GM12864 (cell line): ENCODE measurements around the gene PIGW.

Source experiments
- DNase-seq: peaks from one replicate; pipeline ENCODE4 v3.0.0-alpha.2; 2011; ENCODE audit warnings: low read depth
- H3K4me3 ChIP-seq: 2 replicates; pipeline ENCODE4 v1.5.1; 2011; ENCODE audit warnings: mild to moderate bottlenecking, low read depth, low read length, control low read depth
- TF ChIP-seq, protein P1 (sequence below): IDR thresholded peaks from 2 replicates; pipeline ENCODE4 v1.5.1; 2011; ENCODE audit warnings: low read depth, mild to moderate bottlenecking, moderate library complexity, low read length, control low read depth, inconsistent platforms; ENCODE audit errors: missing control alignments

The PIGW gene

DNA sequence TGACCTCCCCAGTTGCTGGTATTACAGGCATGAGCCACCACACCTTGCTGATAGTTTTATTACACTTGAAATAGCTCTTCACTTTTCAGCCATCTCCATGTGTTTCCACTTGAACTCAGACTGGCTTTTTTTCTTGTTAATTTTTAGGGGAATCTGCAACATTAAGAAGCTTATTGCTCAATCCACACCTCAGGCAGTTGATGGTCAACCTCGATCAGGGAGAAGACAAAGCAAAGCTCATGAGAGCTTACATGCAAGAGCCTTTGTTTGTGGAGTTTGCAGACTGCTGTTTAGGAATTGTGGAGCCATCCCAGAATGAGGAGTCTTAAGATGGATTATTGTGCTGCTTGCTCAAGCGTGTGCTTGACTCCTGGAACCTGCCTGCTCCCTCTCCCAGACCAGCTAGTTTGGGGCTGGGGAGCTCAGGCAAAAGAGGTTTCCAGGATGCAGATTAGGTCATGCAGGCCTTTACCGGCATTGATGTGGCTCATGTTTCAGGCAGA, 39.7 kb upstream of the PIGW start:
- H3K4me3 ChIP-seq: no peak overlapping the region
- TF ChIP-seq, protein P1, sequence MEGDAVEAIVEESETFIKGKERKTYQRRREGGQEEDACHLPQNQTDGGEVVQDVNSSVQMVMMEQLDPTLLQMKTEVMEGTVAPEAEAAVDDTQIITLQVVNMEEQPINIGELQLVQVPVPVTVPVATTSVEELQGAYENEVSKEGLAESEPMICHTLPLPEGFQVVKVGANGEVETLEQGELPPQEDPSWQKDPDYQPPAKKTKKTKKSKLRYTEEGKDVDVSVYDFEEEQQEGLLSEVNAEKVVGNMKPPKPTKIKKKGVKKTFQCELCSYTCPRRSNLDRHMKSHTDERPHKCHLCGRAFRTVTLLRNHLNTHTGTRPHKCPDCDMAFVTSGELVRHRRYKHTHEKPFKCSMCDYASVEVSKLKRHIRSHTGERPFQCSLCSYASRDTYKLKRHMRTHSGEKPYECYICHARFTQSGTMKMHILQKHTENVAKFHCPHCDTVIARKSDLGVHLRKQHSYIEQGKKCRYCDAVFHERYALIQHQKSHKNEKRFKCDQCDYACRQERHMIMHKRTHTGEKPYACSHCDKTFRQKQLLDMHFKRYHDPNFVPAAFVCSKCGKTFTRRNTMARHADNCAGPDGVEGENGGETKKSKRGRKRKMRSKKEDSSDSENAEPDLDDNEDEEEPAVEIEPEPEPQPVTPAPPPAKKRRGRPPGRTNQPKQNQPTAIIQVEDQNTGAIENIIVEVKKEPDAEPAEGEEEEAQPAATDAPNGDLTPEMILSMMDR: no peak
- no peak for DNase-seq

DNA sequence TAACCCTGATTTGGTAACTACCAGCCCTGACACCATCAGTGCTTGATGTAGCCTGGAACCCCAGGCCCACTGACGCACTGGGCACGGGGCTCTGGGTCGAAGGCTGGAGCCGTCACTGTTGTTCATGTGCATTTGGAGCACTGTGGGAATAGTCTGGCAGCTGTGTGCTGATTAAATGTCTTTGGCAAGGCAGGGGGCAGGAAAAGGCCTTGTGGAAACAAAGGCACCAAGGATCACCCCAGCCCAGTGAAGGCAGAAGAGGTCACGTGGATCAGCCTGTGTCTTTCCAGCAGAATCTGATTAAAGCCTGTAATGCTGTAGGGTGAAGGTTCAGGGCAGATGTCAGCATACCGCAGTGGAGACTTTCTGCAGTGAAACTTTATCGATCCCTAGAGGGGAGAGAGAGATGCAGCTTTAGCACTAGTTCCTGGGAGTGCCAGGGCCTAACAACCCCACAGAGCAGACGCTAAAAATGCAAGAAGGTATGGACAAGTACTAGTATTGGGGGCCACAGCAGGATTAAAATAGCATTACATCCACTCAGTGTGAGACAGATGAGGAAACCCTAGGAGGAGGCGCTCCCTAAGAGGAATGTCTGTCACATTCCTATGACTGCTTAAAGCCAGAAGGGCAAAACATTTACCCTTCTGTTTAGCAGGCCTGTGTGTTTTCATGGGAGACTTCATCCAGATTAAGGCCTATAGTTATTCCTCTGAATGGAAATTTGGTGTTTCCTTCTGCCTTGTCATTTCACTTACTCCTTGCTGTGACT, 38.6 kb upstream of the PIGW start:
- TF ChIP-seq, protein P1: no peak
- H3K4me3 ChIP-seq: no peak overlapping the region
- no peak for DNase-seq

DNA sequence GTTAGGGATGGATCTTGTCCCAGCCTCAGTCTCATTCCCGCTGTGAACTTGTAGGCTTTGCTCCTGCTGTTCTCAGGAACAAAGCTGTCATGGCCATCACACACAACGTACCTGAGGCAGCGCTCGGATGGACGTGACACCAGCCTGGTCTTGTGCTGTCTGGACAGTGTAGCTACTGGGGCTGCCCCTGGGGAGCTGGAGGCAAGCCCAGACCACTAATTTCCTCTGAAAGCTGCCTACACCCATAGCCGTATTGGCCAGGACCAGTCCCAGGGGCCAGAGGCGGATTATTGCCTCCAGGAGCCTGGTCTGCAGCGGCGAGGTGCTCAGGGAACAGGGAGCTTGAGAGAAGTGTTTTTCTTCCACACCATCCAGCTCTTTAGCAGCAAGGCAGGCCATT, 36.6 kb upstream of the PIGW start:
- no peak overlapping the region for H3K4me3 ChIP-seq
- TF ChIP-seq, protein P1: no peak
- no peak for DNase-seq

DNA sequence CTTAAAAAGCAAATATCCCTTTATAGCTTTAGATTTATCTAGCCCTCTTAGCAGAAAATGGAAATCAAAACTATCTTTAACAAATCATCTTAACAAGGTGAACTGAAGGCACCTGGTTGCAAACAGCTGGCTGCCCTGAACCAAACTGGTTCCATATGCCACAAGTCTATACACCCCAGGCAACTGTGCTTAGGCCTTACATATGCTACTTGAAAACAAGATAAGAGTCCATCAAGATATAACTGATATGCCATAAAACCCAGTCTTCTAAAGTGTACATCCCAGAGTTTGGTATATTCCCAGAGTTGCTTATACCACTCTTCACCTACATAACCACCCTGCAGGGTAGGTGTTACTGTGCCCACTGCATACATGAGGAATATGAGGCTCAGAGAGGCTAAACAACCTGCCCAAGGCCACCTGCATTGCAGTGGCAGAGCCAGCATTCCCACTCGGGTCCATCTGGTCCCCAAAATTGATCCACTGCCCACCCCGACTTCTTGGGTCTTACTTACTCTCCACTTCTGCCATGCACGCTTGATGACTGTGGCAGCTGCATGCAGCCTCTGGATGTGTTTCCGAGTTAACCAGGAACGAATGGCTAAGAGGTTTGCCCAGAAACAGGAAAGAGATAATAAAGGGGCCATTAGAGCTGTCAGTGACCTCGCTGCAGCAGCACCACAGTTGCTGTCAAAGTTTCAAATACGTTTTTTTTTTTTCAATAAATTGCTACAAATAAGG, 36.1 kb upstream of the PIGW start:
- TF ChIP-seq, protein P1: no peak
- no peak overlapping the region for H3K4me3 ChIP-seq
- DNase-seq: no peak

DNA sequence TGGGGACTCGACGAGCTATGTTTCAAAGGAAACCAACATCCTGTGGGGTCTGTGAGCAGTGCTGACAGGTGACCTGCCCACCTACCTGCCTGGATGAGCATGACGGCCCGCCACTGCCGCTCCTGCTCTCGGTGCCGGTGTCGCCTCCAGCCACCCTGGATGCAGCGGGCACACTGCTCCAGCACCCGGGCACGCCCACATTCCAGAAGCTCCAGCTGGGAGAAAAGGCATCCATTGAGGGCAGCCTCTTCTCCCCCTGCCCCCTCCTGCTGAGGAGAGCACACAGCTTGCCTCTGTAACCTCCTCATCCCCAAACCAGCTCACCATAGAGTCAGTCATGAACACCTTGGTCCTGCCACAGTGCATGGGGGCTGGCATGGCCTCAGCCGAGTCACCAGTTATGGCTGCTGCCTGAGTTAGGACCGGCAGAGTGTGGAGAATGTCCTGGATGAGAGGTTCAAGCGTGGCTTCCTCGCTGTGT, 34.0 kb upstream of the PIGW start:
- TF ChIP-seq, protein P1: no peak
- H3K4me3 ChIP-seq: no peak overlapping the region
- no peak for DNase-seq

DNA sequence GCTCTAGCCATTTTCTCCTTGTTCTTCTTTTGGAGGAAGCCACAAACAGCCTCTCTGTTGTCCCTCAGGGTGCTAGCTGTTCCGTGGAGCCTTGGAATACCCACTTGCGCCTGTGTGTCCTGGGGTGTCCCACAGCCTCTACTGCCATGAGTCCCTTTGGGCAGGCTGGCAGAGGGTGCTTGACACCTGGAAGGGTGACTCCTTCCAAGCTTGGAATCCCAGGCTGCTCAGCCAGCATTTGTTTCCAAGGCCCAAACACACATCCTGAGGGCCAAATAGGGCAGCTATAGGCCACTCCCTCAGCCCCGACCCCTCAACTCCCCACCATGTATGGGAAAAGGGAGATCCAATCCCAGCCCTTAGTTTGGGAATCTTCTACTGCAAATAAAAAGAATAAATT, 33.4 kb upstream of the PIGW start:
- DNase-seq: no peak
- H3K4me3 ChIP-seq: no peak overlapping the region
- TF ChIP-seq, protein P1: no peak

DNA sequence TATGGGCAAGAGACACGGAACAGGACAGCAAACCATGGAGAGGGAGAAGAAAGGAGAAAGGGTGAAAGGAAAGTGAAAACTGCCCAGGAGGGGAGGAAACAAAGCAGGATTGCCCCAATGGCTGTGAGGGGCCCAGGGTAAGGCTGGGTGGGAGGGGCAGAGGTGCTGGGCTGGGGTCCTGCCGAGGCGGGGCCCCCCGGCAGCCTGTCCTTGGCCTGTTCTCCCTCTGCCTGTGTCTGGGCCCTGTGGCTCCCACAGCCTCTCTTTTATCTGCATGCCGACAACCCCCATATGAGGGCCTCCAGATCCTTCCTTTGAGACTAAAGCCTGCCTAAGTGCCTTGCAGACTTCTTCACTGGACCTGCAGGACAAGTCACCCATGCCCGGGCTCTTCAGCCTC, 32.8 kb upstream of the PIGW start:
- TF ChIP-seq, protein P1: no peak
- no peak overlapping the region for H3K4me3 ChIP-seq
- DNase-seq: no peak
